Measurements from ENCODE around the gene SNAPC3. TPM values are rescaled to one million over a fixed set of nuclear protein-coding genes. Genes with fewer than 3 reads are reported as not detected.

Gene SNAPC3
- total RNA-seq, 1 donor from 2014 or later = 47.6 TPM

DNA sequence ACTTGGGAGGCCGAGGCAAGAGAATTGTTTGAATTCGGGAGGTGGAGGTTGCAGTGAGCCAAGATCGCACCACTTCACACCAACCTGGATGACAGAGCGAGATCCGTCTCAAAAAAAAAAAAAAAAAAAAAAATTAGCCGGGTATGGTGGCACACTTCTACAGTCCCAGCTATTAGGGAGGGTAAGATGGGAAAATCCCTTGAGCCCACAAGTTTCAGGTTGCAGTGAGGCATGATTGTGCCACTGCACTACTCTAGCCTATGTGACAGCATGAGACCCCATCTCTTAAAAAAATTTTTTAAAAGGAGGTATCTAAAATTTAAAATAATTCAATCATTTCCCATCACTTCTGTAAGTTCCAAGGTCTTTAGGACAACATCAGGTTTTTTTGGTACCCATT is 62.1 kb downstream of the SNAPC3 start:
- Mint-ChIP-seq H3K36me3 (ENCODE audit: insufficient read depth) (peaks cover 28% of the 10 kb centered on the region), H3K4me3 (ENCODE audit: low read depth) (no peak overlapping the region), H3K27ac (no peak overlapping the region), H3K27me3 (no peaks in the 10 kb centered on the region), H3K9me3 (ENCODE audit: low read depth) (no peaks in the 10 kb centered on the region), H3K4me1 (ENCODE audit: low read depth) (peaks cover 5% of the 10 kb centered on the region)
- DNase-seq (ENCODE audit: low spot score, unreplicated experiment) = no peak
- TF ChIP-seq, protein P1, sequence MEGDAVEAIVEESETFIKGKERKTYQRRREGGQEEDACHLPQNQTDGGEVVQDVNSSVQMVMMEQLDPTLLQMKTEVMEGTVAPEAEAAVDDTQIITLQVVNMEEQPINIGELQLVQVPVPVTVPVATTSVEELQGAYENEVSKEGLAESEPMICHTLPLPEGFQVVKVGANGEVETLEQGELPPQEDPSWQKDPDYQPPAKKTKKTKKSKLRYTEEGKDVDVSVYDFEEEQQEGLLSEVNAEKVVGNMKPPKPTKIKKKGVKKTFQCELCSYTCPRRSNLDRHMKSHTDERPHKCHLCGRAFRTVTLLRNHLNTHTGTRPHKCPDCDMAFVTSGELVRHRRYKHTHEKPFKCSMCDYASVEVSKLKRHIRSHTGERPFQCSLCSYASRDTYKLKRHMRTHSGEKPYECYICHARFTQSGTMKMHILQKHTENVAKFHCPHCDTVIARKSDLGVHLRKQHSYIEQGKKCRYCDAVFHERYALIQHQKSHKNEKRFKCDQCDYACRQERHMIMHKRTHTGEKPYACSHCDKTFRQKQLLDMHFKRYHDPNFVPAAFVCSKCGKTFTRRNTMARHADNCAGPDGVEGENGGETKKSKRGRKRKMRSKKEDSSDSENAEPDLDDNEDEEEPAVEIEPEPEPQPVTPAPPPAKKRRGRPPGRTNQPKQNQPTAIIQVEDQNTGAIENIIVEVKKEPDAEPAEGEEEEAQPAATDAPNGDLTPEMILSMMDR (IDR thresholded peaks at IDR 0.05; ENCODE audit: unreplicated experiment) = no peak

DNA sequence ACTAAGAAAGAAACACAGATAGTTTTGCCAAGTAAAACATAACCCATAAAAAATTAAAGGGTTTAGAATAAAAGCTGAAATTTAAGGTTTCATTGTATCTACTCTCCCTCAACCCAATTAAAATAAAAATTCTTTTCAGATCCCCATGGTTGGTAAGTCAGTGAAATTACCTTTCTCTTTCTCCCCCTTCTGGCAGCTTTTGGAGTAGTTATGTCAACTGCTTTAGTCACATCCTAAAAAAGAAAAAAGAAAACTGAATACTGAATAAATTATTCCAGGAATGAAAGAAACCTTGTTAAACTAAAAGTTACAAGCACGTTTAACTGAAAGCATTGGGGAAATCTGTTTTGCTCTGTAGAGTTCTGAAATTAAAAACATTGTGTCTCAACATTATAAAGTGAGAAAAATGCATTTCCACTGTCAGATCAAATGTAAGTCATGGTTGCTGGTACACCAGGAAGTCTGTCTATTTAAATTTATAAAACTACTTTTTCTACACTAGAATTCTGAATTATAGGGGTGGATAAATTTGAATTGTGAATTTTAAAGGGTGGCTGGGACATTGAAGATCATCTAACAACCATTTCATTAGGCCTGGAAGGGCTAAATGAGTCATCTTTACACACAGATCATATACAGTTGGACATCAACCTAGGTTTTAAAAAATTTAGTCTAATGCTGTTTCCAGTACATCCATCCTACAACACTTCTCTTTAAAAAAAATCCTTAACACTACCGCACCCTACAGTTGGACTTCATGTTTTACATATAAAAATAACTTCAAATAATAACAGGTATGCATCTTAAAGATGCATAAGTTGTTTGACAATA is 63.4 kb downstream of the SNAPC3 start:
- TF ChIP-seq, protein P1 (IDR thresholded peaks at IDR 0.05; ENCODE audit: unreplicated experiment) = peak; percentile 52
- no peaks in the 10 kb centered on the region for H3K27me3 Mint-ChIP-seq
- H3K36me3 Mint-ChIP-seq (ENCODE audit: insufficient read depth) = peaks cover 32% of the 10 kb centered on the region
- peak overlapping the region; percentile 53 for H3K27ac Mint-ChIP-seq
- no peak for DNase-seq (ENCODE audit: low spot score, unreplicated experiment)
- no peaks in the 10 kb centered on the region for H3K4me1 Mint-ChIP-seq (ENCODE audit: low read depth)
- H3K9me3 Mint-ChIP-seq (ENCODE audit: low read depth) = no peaks in the 10 kb centered on the region
- H3K4me3 Mint-ChIP-seq (ENCODE audit: low read depth) = no peak overlapping the region

DNA sequence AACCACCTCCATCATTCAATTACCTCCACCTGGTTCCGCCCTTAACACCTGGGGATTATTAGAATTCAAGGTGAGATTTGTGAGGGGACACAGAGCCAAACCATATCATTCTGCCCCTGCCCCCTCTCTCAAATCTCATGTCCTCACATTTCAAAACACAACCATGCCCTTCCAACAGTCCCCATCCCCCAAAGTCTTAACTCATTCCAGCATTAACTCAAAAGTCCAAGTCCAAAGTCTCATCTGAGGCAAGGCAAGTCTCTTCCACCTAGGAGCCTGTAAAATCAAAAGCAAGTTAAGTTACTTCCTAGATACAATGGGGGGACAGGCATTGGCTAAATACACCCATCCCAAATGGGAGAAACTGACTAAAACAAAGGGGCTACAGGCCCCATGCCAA is 69.3 kb downstream of the SNAPC3 start:
- peaks cover 13% of the 10 kb centered on the region for H3K9me3 Mint-ChIP-seq (ENCODE audit: low read depth)
- TF ChIP-seq, protein P1 (IDR thresholded peaks at IDR 0.05; ENCODE audit: unreplicated experiment) = no peak
- H3K4me1 Mint-ChIP-seq (ENCODE audit: low read depth) = no peaks in the 10 kb centered on the region
- H3K27me3 Mint-ChIP-seq = no peaks in the 10 kb centered on the region
- no peak overlapping the region for H3K4me3 Mint-ChIP-seq (ENCODE audit: low read depth)
- peaks cover 49% of the 10 kb centered on the region for H3K36me3 Mint-ChIP-seq (ENCODE audit: insufficient read depth)
- DNase-seq (ENCODE audit: low spot score, unreplicated experiment) = no peak
- H3K27ac Mint-ChIP-seq = no peak overlapping the region

DNA sequence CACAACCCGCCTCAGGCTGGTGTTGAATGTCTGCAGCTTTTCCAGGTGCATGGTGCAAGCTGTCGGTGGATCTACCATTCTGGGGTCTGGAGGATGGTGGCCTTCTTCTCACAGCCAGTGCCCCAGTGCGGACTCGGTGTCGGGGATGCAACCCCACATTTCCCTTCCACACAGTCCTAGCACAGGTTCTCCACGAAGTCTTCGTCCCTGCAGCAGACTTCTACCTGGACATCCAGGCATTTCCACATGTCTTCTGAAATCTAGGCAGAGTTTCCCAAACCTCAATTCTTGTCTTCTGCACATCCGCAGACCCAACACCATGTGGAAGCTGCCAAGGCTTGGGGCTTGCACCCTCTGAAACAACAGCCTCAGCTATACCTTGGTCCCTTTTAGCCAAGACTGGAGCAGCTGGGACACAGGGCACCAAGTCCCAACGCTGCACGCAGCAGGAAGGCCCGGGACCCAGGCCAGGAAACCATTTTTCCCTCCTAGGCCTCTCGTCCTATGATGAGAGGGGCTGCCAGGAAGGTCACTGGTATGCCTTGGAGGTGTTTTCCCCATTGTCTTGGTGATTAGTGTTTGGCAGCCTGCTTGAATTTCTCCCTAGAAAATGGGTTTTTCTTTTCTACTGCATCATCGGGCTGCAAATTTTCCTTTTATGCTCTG is 69.9 kb downstream of the SNAPC3 start:
- H3K27me3 Mint-ChIP-seq = no peaks in the 10 kb centered on the region
- TF ChIP-seq, protein P1 (IDR thresholded peaks at IDR 0.05; ENCODE audit: unreplicated experiment) = no peak
- no peak overlapping the region for H3K4me3 Mint-ChIP-seq (ENCODE audit: low read depth)
- peaks cover 46% of the 10 kb centered on the region for H3K36me3 Mint-ChIP-seq (ENCODE audit: insufficient read depth)
- H3K27ac Mint-ChIP-seq = no peak overlapping the region
- DNase-seq (ENCODE audit: low spot score, unreplicated experiment) = no peak
- no peaks in the 10 kb centered on the region for H3K4me1 Mint-ChIP-seq (ENCODE audit: low read depth)
- peaks cover 13% of the 10 kb centered on the region for H3K9me3 Mint-ChIP-seq (ENCODE audit: low read depth)

DNA sequence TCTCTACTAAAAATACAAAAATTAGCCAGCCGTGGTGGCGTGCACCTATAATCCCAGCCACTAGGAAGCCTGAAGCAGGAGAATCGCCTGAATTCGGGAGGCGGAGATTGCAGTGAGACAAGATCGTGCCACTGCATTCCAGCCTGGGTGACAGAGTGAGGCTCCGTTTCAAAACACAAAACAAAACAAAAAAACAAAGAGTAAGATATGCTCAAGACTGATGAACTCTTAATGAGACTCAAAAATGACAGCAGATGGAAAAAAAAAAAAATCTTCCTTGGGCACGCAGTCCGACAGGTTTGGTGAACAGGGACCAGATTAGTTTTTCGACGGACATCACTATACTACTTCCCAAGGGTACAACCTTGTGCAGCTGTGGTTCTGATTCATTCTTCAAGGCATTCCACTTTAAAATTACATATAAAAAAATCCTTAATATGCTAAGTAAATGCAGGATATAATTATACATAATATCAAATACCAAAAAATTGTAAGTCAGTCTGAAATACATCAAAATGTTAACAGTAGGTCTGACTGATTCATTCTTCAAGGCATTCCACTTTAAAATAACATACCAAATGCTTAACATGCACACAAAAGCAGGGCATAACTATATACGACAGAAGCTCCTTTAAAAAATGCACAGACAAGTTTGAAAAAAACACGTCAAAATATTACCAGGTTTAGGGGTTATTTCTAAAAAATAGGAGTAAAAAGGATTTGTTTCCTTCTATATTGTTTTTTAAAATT is 75.7 kb downstream of the SNAPC3 start:
- Mint-ChIP-seq H3K27ac (no peak overlapping the region), H3K4me3 (ENCODE audit: low read depth) (no peak overlapping the region), H3K27me3 (no peaks in the 10 kb centered on the region), H3K4me1 (ENCODE audit: low read depth) (peaks cover 10% of the 10 kb centered on the region), H3K9me3 (ENCODE audit: low read depth) (peaks cover 5% of the 10 kb centered on the region), H3K36me3 (ENCODE audit: insufficient read depth) (peaks cover 24% of the 10 kb centered on the region)
- DNase-seq (ENCODE audit: low spot score, unreplicated experiment) = no peak
- TF ChIP-seq, protein P1 (IDR thresholded peaks at IDR 0.05; ENCODE audit: unreplicated experiment) = no peak

Data from progenitor cell of endocrine pancreas (in vitro differentiated cells).